GM15510 (cell line): ENCODE data around the gene RPS25.
A peak's percentile ranks its signal among the peaks of the same experiment; 100 is the strongest.

ENCODE experiments used
- POLR2A ChIP-seq: IDR thresholded peaks from 3 replicates; pipeline ENCODE4 v1.6.1; 2011; ENCODE audit warnings: borderline replicate concordance; ENCODE audit not compliant: insufficient read length; ENCODE audit errors: extremely low read depth

The RPS25 gene

GRCh38 chr11:119018074-119018938 lies at the start of gene RPS25, which contains the start of gene TRAPPC4:
RPS25 (minus strand) TSS chr11:119018343; CDS start chr11:119018284, 59 bp downstream.
TRAPPC4 (plus strand) TSS chr11:119018766; CDS start chr11:119018796, 30 bp downstream.
- TF ChIP-seq POLR2A, result peak; percentile 86

- peak; percentile 81 for TF ChIP-seq POLR2A
Observed at GRCh38 chr11:119067371-119068222, 49.5 kb upstream of the RPS25 start, which contains the start of gene VPS11. VPS11 (plus strand) TSS chr11:119067818; CDS start chr11:119067824, 6 bp downstream.

GRCh38 chr11:119065369-119065768 lies 47.2 kb upstream of the RPS25 start:
- no peak for TF ChIP-seq POLR2A

- no peak for TF ChIP-seq POLR2A
Observed at GRCh38 chr11:119062779-119063178, 44.6 kb upstream of the RPS25 start.

- no peak for TF ChIP-seq POLR2A
Observed at GRCh38 chr11:119061256-119061655, 43.1 kb upstream of the RPS25 start.

GRCh38 chr11:119057000-119057769 lies 39.0 kb upstream of the RPS25 start, which contains the start of gene HYOU1:
HYOU1 (minus strand) TSS chr11:119057205; CDS start chr11:119056160, 1,045 bp downstream.
- peak; percentile 73 for TF ChIP-seq POLR2A

GRCh38 chr11:119056421-119056999 lies 38.4 kb upstream of the RPS25 start:
- no peak for TF ChIP-seq POLR2A

GRCh38 chr11:119055901-119056300 lies 37.8 kb upstream of the RPS25 start:
- TF ChIP-seq POLR2A, result no peak

- no peak for TF ChIP-seq POLR2A
Observed at GRCh38 chr11:119054418-119054817, 36.3 kb upstream of the RPS25 start.

- TF ChIP-seq POLR2A, result no peak
Observed at GRCh38 chr11:119052163-119052814, 34.1 kb upstream of the RPS25 start.

GRCh38 chr11:119051440-119052162 lies 33.5 kb upstream of the RPS25 start:
- TF ChIP-seq POLR2A, result no peak

GRCh38 chr11:119049081-119049480 lies 30.9 kb upstream of the RPS25 start:
- no peak for TF ChIP-seq POLR2A

- no peak for TF ChIP-seq POLR2A
Observed at GRCh38 chr11:119048644-119049043, 30.5 kb upstream of the RPS25 start.

- TF ChIP-seq POLR2A, result no peak
Observed at GRCh38 chr11:119047205-119047604, 29.1 kb upstream of the RPS25 start.

- no peak for TF ChIP-seq POLR2A
Observed at GRCh38 chr11:119046489-119046888, 28.3 kb upstream of the RPS25 start.
